Mesenchymal stem cell (in vitro differentiated cells and primary cell): ENCODE data around the gene CASP8AP2. TPM values are rescaled to one million over a fixed set of nuclear protein-coding genes. Genes with fewer than 3 reads are reported as not detected.

Source experiments
- DNase-seq: peaks from one replicate; pipeline ENCODE4 v3.0.0-alpha.2; 2013
- H2AFZ ChIP-seq: one replicate; pipeline ENCODE4 v1.6.1; 2013; ENCODE audit warnings: low read depth, mild to moderate bottlenecking, control low read depth, inconsistent platforms, low read length, moderate library complexity
- H2AK5ac ChIP-seq: 2 replicates; pipeline ENCODE4 v1.6.1; 2013; ENCODE audit warnings: low read length, moderate library complexity, mild to moderate bottlenecking, inconsistent platforms; ENCODE audit not compliant: severe bottlenecking
- H2BK120ac ChIP-seq: one replicate; pipeline ENCODE4 v1.6.1; 2013; ENCODE audit warnings: low read depth, mild to moderate bottlenecking, inconsistent platforms, low read length, moderate library complexity
- H2BK12ac ChIP-seq, 2 experiments: one replicate each; pipeline ENCODE4 v1.6.1; 2013; ENCODE audit warnings: inconsistent platforms in 2 of 2, low read length in 2 of 2, mild to moderate bottlenecking in 2 of 2, moderate library complexity in 2 of 2, control low read depth in 1 of 2
- H2BK15ac ChIP-seq: one replicate; pipeline ENCODE4 v1.6.1; 2013; ENCODE audit warnings: mild to moderate bottlenecking, low read depth, inconsistent platforms; ENCODE audit not compliant: poor library complexity, severe bottlenecking
- H2BK5ac ChIP-seq: 2 replicates; pipeline ENCODE4 v1.6.1; 2013; ENCODE audit warnings: low read depth, mild to moderate bottlenecking, low read length, control low read depth, inconsistent platforms; ENCODE audit not compliant: poor library complexity, severe bottlenecking
- H3K14ac ChIP-seq, 2 experiments: one replicate each; pipeline ENCODE4 v1.6.1; 2013; ENCODE audit warnings: inconsistent platforms in 2 of 2, low read length in 2 of 2, control low read depth in 1 of 2, mild to moderate bottlenecking in 1 of 2, moderate library complexity in 1 of 2
- H3K18ac ChIP-seq, 2 experiments: one replicate each; pipeline ENCODE4 v1.6.1; 2013; ENCODE audit warnings: inconsistent platforms in 2 of 2, low read length in 2 of 2, control low read depth in 1 of 2, low read depth in 1 of 2, mild to moderate bottlenecking in 1 of 2
- H3K23ac ChIP-seq, 2 experiments: one replicate each; pipeline ENCODE4 v1.6.1; 2013; ENCODE audit warnings: inconsistent platforms in 2 of 2, low read length in 2 of 2, mild to moderate bottlenecking in 2 of 2, moderate library complexity in 2 of 2, control low read depth in 1 of 2
- H3K27ac ChIP-seq: 2 replicates; pipeline ENCODE4 v1.5.1; 2013; ENCODE audit warnings: mild to moderate bottlenecking, moderate library complexity, low read length, control low read depth, inconsistent platforms; ENCODE audit not compliant: poor library complexity, severe bottlenecking
- H3K27me3 ChIP-seq, 2 experiments: 2 replicates each; pipeline versions ENCODE4 v1.6.1 to v1.7.0; 2013; ENCODE audit warnings: low read length in 2 of 2, mild to moderate bottlenecking in 2 of 2, moderate library complexity in 2 of 2, control low read depth in 1 of 2, inconsistent platforms in 1 of 2; ENCODE audit not compliant: control insufficient read depth in 1 of 2, insufficient read depth in 1 of 2
- H3K36me3 ChIP-seq, 2 experiments: 2 replicates each; pipeline versions ENCODE4 v1.6.1 to v1.7.0; 2013; ENCODE audit warnings: low read length in 2 of 2, control low read depth in 1 of 2, inconsistent platforms in 1 of 2, low read depth in 1 of 2, mild to moderate bottlenecking in 1 of 2; ENCODE audit not compliant: insufficient read depth in 2 of 2, control insufficient read depth in 1 of 2
- H3K4ac ChIP-seq, 2 experiments: one replicate each; pipeline ENCODE4 v1.6.1; 2013; ENCODE audit warnings: inconsistent platforms in 2 of 2, low read length in 2 of 2, mild to moderate bottlenecking in 2 of 2, moderate library complexity in 2 of 2, control low read depth in 1 of 2, low read depth in 1 of 2
- H3K4me1 ChIP-seq: 2 replicates; pipeline ENCODE4 v1.6.1; 2013; ENCODE audit warnings: low read depth, low read length, control low read depth; ENCODE audit not compliant: control insufficient read depth, insufficient read depth
- H3K4me2 ChIP-seq: 2 replicates; pipeline ENCODE4 v1.6.1; 2013; ENCODE audit warnings: low read length, mild to moderate bottlenecking, inconsistent platforms; ENCODE audit not compliant: poor library complexity, severe bottlenecking
- H3K4me3 ChIP-seq, 2 experiments: 2 replicates each; pipeline versions ENCODE4 v1.5.1 to v1.7.0; 2013; ENCODE audit warnings: low read length in 2 of 2, mild to moderate bottlenecking in 2 of 2, control low read depth in 1 of 2, low read depth in 1 of 2; ENCODE audit not compliant: insufficient read depth in 1 of 2
- H3K79me1 ChIP-seq: replicated peaks from 2 replicates; pipeline ENCODE4 v1.6.1; 2013; ENCODE audit warnings: mild to moderate bottlenecking, control low read depth, low read length, inconsistent platforms; ENCODE audit not compliant: poor library complexity, severe bottlenecking
- H3K9ac ChIP-seq: 2 replicates; pipeline ENCODE4 v1.7.0; 2013; ENCODE audit warnings: mild to moderate bottlenecking, low read length, moderate library complexity
- H3K9me3 ChIP-seq: 2 replicates; pipeline ENCODE4 v1.7.0; 2013; ENCODE audit warnings: mild to moderate bottlenecking, low read length; ENCODE audit not compliant: control insufficient read depth
- H4K8ac ChIP-seq: one replicate; pipeline ENCODE4 v1.6.1; 2013; ENCODE audit warnings: inconsistent platforms, mild to moderate bottlenecking, low read length, moderate library complexity
- H4K91ac ChIP-seq: one replicate; pipeline ENCODE4 v1.6.1; 2013; ENCODE audit warnings: mild to moderate bottlenecking, low read length, inconsistent platforms
- WGBS: methylation state at CpG from one replicate; pipeline ENCODE4 v1.1.7; 2013; ENCODE audit warnings: mixed read lengths; 5-methylcytosine and 5-hydroxymethylcytosine counted together
- small RNA-seq: library from polyadenylated mRNA; stranded (forward); fragments of <200 nt; extraction: miRNeasy Mini kit (QIAGEN cat#:217004); gene quantifications from one replicate; pipeline ENCODE3, GENCODE V24; 2013; ENCODE audit warnings: low read depth

CASP8AP2 gene

DNA sequence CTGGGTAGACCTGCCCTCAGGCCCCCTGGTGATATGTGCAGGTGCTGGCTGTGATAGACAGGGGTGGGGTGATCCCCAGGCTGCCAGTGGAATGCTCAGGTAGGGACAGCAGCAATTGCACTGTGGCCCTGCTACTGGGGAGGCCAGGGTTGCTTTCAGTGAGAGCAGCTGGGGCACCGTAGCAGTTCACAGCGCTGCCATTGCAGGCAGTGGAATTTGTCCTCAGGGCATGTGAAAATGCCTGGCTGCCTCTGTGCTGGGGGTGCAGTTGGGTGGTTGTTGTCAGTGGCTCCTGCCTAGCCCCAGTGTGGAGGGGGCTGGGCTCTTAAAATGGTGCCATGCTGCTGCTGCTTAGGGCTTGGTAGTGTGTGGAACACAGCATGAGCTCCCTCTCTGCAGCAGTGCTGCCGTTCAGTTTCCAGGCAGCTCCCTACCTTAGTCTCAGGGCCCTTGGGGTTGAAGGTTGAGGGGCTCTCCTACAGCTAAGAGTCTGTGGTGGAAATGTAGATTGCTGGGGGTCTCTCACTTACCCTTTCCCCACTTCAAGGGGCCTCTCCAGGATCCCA, 88.2 kb downstream of the CASP8AP2 start:
- peaks cover 1% of the 10 kb centered on the region for H3K4me1 ChIP-seq
- no peaks in the 10 kb centered on the region for H3K79me1 ChIP-seq
- H3K27me3 ChIP-seq: peaks cover 0 to 3% of the 10 kb centered on the region in 2 experiments
- no peak overlapping the region for H3K9ac ChIP-seq
- no peak overlapping the region for H2BK5ac ChIP-seq
- no peak overlapping the region for H2BK12ac ChIP-seq
- H3K4ac ChIP-seq: no peak overlapping the region
- no peak overlapping the region for H2BK15ac ChIP-seq
- DNase-seq: no peak
- 72% methylated on average over 2 of the region's 3 CpGs for WGBS
- H3K4me2 ChIP-seq: no peak overlapping the region
- no peaks in the 10 kb centered on the region for H3K36me3 ChIP-seq
- no peak overlapping the region for H2BK120ac ChIP-seq
- H3K4me3 ChIP-seq: no peak overlapping the region
- H2AFZ ChIP-seq: no peak overlapping the region
- H3K9me3 ChIP-seq: peaks cover 17% of the 10 kb centered on the region
- no peak overlapping the region for H3K14ac ChIP-seq
- no peak overlapping the region for H4K8ac ChIP-seq
- no peak overlapping the region for H4K91ac ChIP-seq
- no peak overlapping the region for H3K18ac ChIP-seq
- H2AK5ac ChIP-seq: no peak overlapping the region
- no peak overlapping the region for H3K27ac ChIP-seq
- H3K23ac ChIP-seq: no peak overlapping the region

Small RNA genes within 50 kb of the gene (small RNA-seq; reads per million reads assigned to genes)
- gene DNAJC19P6: not detected
- not detected for gene RF00019
